LNCaP clone FGC (cell line): ENCODE data around the gene PHACTR2.
"Not testable (repeated sequence)": the region's sequence is repeated elsewhere in the genome, so short reads cannot be mapped to it uniquely, and the experiment has no call there.

Experiments used
- DNase-seq: peaks from one replicate; pipeline ENCODE4 v3.0.0-alpha.2; 2011; ENCODE audit warnings: low read depth
- H3K4me3 ChIP-seq: 2 replicates; pipeline ENCODE4 v1.5.1; 2011; ENCODE audit warnings: mild to moderate bottlenecking, low read depth, low read length, control low read depth
- TF ChIP-seq, protein P1 (sequence below): IDR thresholded peaks from 2 replicates; pipeline ENCODE4 v1.5.1; 2012; ENCODE audit warnings: mild to moderate bottlenecking; ENCODE audit not compliant: control insufficient read depth, insufficient read depth; ENCODE audit errors: extremely low read depth

Gene PHACTR2

DNA sequence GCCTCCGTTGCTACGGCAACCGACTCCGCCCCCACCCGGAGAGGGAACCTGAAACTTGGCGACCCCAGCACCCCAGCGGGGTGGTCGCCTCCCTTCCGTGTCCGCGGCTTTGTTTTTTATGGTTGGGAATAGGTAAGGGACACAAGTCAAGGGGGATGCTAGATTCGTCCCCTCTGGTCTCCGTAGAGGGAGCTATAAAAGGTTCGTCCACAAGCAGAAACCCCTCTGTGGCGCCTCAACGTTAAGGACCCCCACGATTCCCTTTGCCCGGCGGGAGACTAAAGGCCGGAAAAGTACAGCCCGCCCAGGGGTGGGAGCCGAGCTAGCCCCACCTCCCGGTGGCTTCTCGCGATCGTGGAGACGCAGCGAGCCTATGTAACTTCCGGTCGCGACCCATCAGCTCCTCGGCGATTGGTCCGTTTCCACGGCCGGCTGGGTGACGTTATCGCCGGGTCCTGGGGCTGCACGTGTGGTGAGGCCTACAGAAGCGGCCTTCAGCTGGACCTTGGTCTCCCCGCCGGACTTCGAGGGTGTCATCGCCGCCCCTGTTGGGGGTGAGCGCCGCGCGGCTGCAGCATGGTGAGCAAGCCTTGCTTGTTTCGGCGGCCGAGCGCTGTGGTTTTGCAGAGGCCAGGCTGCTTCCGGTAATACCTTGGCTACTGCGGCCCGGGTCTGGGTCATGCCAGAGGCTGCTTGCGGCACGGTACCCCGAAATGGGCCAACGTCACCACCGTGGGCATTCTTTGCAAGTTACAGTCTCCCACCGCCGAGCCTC, 165.3 kb downstream of the PHACTR2 start, which contains the start of gene LTV1:
TSS of gene LTV1 (plus strand) at position 437 of the 775 bp plus-strand sequence. CDS start at position 577, 140 bp downstream.
- TF ChIP-seq, protein P1, sequence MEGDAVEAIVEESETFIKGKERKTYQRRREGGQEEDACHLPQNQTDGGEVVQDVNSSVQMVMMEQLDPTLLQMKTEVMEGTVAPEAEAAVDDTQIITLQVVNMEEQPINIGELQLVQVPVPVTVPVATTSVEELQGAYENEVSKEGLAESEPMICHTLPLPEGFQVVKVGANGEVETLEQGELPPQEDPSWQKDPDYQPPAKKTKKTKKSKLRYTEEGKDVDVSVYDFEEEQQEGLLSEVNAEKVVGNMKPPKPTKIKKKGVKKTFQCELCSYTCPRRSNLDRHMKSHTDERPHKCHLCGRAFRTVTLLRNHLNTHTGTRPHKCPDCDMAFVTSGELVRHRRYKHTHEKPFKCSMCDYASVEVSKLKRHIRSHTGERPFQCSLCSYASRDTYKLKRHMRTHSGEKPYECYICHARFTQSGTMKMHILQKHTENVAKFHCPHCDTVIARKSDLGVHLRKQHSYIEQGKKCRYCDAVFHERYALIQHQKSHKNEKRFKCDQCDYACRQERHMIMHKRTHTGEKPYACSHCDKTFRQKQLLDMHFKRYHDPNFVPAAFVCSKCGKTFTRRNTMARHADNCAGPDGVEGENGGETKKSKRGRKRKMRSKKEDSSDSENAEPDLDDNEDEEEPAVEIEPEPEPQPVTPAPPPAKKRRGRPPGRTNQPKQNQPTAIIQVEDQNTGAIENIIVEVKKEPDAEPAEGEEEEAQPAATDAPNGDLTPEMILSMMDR = no peak
- H3K4me3 ChIP-seq = peak within 1 kb of the TSS; percentile 96
- DNase-seq = peak; percentile 89

DNA sequence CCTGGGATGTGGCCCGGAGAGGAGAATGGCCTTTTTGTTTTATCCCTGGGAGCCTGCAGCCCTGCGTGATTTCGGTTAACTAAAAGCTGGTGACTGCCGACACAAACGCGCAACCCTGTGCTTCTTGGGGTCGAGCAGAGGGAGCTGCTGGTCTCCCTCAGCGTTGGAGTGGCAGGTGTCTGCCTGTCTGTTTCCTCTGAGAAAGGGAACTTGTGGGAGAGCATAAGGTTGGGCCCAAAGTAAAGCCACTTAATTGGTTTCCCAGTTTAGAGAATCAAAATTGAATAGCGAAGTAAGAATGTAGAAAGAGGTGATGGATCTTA, 165.9 kb downstream of the PHACTR2 start:
- TF ChIP-seq, protein P1 = no peak
- H3K4me3 ChIP-seq = peak overlapping the region; percentile 96
- DNase-seq = no peak

DNA sequence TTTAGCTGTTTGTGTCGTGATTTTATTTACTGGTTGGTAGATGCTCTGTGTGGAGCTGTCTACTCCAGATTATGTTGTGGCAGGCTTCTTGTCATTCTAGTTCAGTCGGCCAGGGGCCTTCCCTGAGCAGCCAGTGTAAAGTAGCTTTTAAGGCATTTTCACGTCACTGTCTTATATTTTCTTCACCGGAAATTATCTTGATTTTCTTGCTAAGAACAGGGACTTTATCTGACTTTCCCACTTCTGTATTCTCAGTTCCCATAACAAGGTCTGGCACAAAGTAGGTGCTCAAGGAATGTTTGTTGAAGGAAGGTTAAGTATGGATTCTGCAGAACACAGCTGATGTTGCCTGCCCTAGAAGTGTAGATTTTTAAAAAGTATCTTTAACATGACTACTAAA, 166.2 kb downstream of the PHACTR2 start:
- peak overlapping the region; percentile 96 for H3K4me3 ChIP-seq
- TF ChIP-seq, protein P1 = no peak
- DNase-seq = no peak

DNA sequence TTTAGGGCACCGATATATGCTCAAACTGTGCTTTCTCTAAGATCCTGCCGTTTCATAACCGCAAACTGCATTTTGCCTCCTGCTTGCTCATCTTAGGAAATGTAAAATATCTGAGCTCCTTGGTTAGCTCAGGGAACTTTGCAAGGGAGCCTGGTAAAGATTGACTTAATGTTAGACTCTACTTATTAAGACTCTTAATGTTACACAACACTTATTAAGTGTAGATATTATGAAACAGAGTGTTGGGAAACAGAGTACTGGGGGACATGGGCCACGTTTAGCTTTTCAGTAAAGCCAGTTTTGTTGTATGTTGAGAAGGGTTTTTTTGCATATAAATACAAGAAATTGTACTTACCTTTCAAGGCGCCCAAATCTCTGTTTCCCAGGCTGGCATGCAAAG, 167.3 kb downstream of the PHACTR2 start:
- TF ChIP-seq, protein P1 = no peak
- H3K4me3 ChIP-seq = no peak overlapping the region
- no peak for DNase-seq

DNA sequence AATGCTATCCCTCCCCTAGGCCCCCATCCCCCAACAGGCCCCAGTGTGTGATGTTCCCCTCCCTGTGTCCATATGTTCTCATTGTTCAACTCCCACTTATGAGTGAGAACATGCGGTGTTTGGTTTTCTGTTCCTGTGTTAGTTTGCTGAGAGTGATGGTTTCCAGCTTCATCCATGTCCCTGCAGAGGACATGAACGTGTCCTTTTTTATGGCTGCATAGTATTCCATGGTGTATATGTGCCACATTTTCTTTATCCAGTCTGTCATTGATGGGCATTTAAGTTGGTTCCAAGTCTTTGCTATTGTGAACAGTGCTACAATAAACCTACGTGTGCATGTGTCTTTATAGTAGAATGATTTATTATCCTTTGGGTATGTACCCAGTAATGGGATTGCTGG, 173.9 kb downstream of the PHACTR2 start:
- not testable (repeated sequence) for H3K4me3 ChIP-seq, DNase-seq

DNA sequence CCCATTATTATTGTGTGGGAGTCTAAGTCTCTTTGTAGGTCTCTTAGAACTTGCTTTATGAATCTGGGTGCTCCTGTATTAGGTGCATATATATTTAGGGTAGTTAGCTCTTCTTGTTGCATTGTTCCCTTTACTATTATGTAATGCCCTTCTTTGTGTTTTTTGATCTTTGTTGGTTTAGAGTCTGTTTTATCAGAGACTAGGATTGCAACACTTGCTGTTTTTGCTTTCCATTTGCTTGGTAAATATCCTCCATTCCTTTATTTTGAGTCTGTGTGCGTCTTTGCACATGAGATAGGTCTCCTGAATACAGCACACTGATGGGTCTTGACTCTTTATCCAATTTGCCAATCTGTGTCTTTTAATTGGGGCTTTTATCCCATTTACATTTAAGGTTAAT, 177.3 kb downstream of the PHACTR2 start:
- not testable (repeated sequence) for H3K4me3 ChIP-seq, DNase-seq

DNA sequence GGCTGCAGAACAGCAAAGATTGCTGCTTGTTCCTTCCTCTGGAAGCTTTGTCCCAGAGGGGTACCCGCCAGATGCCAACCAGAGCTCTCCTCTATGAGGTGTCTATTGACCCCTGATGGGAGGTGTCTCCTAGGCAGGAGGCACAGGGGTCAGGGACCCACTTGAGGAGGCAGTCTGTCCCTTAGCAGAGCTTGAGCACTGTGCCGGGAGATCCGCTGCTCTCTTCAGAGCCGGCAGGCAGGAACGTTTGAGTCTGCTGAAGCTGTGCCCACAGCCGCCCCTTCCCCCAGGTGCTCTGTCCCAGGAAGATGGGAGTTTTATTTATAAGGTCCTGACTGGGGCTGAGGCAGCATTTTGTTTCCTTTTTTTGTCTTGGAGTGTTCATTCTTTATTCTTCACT, 179.0 kb downstream of the PHACTR2 start:
- DNase-seq, H3K4me3 ChIP-seq: not testable (repeated sequence)

DNA sequence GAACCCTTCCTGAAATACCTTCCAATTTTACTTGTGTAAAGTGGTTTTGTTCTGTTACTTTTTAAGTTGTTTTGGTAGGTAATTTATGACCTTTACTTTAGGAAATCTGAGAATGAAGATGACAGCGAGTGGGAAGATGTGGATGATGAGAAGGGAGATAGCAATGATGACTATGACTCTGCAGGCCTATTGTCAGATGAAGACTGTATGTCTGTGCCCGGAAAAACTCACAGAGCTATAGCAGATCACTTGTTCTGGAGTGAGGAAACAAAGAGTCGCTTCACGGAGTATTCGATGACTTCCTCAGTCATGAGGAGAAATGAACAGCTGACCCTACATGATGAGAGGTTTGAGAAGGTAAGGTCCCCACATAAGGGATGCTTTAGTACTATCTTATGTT, 179.9 kb downstream of the PHACTR2 start:
- no peak overlapping the region for H3K4me3 ChIP-seq
- DNase-seq = no peak
- TF ChIP-seq, protein P1 = no peak
